Measurements from ENCODE around the gene JSRP1. TPM values are rescaled to one million over a fixed set of nuclear protein-coding genes. Genes with fewer than 3 reads are reported as not detected.

Gene JSRP1
- total and polyA plus RNA-seq, 10 of the 15 experiments (the other 5 are each of a cell fraction or from before 2014, with no cell fraction given): 0.41 to 0.91 (median 0.49) TPM; not detected in 7

GRCh38 chr19:2283835-2284507 lies 27.8 kb upstream of the JSRP1 start:
- Histone ChIP-seq H3K27me3 (replicated peaks in 1 of 2; ENCODE audit: control insufficient read depth in 2 of 2, insufficient read depth in 2 of 2, low read length in 1 of 2) (peaks cover 0 to 3% of the 10 kb centered on the region in 2 experiments; a peak in 2 of 4 replicates), H3K36me3 (ENCODE audit: control insufficient read depth in 2 of 2, insufficient read depth in 2 of 2, low read length in 1 of 2) (no peaks in the 10 kb centered on the region), H3K4me3 (no peak overlapping the region), H3K27ac (ENCODE audit: control insufficient read depth, insufficient read depth) (no peak overlapping the region), H2AFZ (ENCODE audit: control insufficient read depth, low read depth, low read length) (no peak overlapping the region), H3K4me1 (ENCODE audit: control insufficient read depth, insufficient read depth, low read length) (peaks cover 25% of the 10 kb centered on the region), H3K9ac (ENCODE audit: control insufficient read depth, insufficient read depth, low read length) (no peak overlapping the region), H3K9me3 (replicated peaks; ENCODE audit: control insufficient read depth, insufficient read depth, low read length) (no peaks in the 10 kb centered on the region), H4K20me1 (ENCODE audit: control insufficient read depth, insufficient read depth) (no peaks in the 10 kb centered on the region), H3K4me2 (ENCODE audit: control insufficient read depth, insufficient read depth) (no peak overlapping the region), H3K79me2 (ENCODE audit: control insufficient read depth, insufficient read depth, low read length) (no peaks in the 10 kb centered on the region)
- ChIA-PET SMC1A (ENCODE audit: uncharacterized antibody, unreplicated experiment) (interaction anchor here (1.1 kb wide), 1 partner anchor 110 kb away, joined by 4 read pairs; no protein-coding TSS in a partner anchor), CTCF (interaction anchor here (0.7 to 1.2 kb wide), 4 partner anchors 9 to 129 kb away, joined by 3 read pairs; no protein-coding TSS in a partner anchor), RAD21 (ENCODE audit: unreplicated experiment) (no interaction called here), POLR2A (interaction anchor here (0.6 kb wide), 1 partner anchor 25 kb away, joined by 5 read pairs; no protein-coding TSS in a partner anchor)
- FAIRE-seq: no peak
- TF ChIP-seq ZBTB40 (IDR thresholded peaks at IDR 0.05; ENCODE audit: borderline replicate concordance) (peak; percentile 93), ELK1 (IDR thresholded peaks at IDR 0.05; ENCODE audit: low read depth, low read length) (no peak)
- WGBS (ENCODE audit: insufficient coverage, insufficient replicate concordance, low lambda C conversion rate, missing lambda C conversion rate): 66% methylated on average over 8 of the region's 8 CpGs
- DNase-seq (ENCODE audit: low read depth, low spot score): no peak
- ATAC-seq: no peak
- in situ Hi-C loops (cut with MboI) (no loop called here), intact Hi-C loops (cut with micrococcal nuclease; ENCODE audit: unreplicated experiment) (no loop called here)
- no TSS peak for BruUV-seq (replicated peaks)

Measured in GM12878 (cell line).